ENCODE data around the gene PRR14L.

Gene PRR14L

DNA sequence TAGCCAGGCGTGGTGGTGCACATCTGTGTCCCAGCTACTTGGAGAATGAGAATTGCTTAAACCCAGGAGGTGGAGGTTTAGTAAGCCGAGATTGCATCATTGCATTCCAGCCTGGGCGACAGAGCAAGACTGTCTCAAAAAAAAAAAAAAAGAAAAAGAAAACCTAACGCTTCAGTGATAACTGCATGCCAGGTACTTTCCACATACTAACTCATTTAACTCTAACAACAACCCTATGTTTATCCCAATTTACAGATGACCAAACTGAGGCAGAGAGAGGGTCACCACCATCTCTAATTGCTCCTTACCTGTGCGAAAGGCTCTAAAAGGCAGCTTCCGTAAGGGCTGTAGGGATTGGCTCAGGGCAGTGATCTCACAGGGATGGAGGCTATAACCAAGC lies 99.5 kb downstream of the PRR14L start:
- Histone ChIP-seq H3K4me2 (ENCODE audit: low read depth, low read length, poor library complexity, severe bottlenecking) (no peak overlapping the region), H3K79me2 (ENCODE audit: insufficient read depth, low read length) (peaks cover 31% of the 10 kb centered on the region; the same call in 1 of the 2 replicates), H3K4me1 (ENCODE audit: insufficient read depth, low read length, poor library complexity, severe bottlenecking) (no peaks in the 10 kb centered on the region), H3K9me3 (ENCODE audit: insufficient read depth, low read depth, low read length) (no peaks in the 10 kb centered on the region), H3K4me3 (ENCODE audit: low read length, poor library complexity, severe bottlenecking) (no peak overlapping the region), H3K36me3 (ENCODE audit: insufficient read depth, low read length) (peaks cover 31% of the 10 kb centered on the region; the same call in 1 of the 2 replicates), H3K9ac (ENCODE audit: low read depth, low read length, poor library complexity, severe bottlenecking) (no peak overlapping the region), H2AFZ (ENCODE audit: low read length) (no peak overlapping the region), H3F3A (ENCODE audit: low read depth) (no peaks in the 10 kb centered on the region), H4K20me1 (ENCODE audit: insufficient read depth, low read length, poor library complexity, severe bottlenecking) (no peaks in the 10 kb centered on the region), H3K27me3 (ENCODE audit: insufficient read depth, low read length, poor library complexity, severe bottlenecking) (no peaks in the 10 kb centered on the region), H3K9me2 (replicated peaks; ENCODE audit: low read depth, low read length) (no peaks in the 10 kb centered on the region)
- no peak for TF ChIP-seq EZH2phosphoT487 (IDR thresholded peaks at IDR 0.05; ENCODE audit: borderline replicate concordance)
- no peak for TF ChIP-seq CTCF (conservative IDR thresholded peaks at IDR 0.05; ENCODE audit: low read length)

DNA sequence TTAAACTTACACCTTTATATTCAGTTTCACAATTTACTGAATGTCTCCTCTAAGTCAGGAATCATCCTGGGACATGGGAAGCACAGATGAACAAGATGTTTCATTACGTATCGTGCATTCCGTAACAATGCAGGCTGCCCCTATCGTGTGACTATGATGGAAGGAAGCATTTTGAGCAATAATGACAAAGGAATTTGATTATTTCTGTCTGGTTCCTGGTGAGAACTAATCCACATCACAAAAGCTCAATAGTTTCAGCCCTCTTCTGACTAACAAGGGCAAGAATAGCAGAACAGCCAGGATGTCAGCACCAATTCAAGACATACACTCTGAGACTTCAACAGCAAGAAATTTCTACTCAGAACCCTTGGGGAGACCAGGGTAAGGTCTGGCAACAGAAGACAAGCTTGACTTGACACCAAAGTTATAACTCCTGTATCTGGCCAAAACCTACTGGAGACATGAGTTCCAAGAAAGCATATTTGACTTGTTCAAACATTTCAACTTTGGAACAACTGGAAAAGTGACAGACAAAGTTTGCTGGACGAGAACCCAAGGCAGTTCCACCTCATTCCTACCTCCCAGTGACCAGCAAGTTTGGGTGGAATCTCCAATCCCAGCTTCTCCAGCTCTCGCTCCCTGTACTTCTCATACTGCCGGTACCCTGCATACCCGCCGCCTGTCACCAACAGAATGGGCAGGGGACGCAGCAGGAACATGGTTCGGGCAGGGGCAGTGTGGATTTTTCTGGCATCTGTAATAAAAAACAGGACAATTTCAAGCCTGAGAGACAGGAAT lies 102.2 kb downstream of the PRR14L start:
- H3K4me1 ChIP-seq (ENCODE audit: insufficient read depth, low read length, poor library complexity, severe bottlenecking), result no peaks in the 10 kb centered on the region
- H3K9me3 ChIP-seq (ENCODE audit: insufficient read depth, low read depth, low read length), result no peaks in the 10 kb centered on the region
- H4K20me1 ChIP-seq (ENCODE audit: insufficient read depth, low read length, poor library complexity, severe bottlenecking), result no peaks in the 10 kb centered on the region
- H3F3A ChIP-seq (ENCODE audit: low read depth), result no peaks in the 10 kb centered on the region
- H3K27me3 ChIP-seq (ENCODE audit: insufficient read depth, low read length, poor library complexity, severe bottlenecking), result no peaks in the 10 kb centered on the region
- H3K9ac ChIP-seq (ENCODE audit: low read depth, low read length, poor library complexity, severe bottlenecking), result no peak overlapping the region
- H3K36me3 ChIP-seq (ENCODE audit: insufficient read depth, low read length), result peaks cover 31% of the 10 kb centered on the region; the same call in 1 of the 2 replicates
- no peaks in the 10 kb centered on the region for H3K9me2 ChIP-seq (replicated peaks; ENCODE audit: low read depth, low read length)
- H3K4me2 ChIP-seq (ENCODE audit: low read depth, low read length, poor library complexity, severe bottlenecking), result no peak overlapping the region
- H3K79me2 ChIP-seq (ENCODE audit: insufficient read depth, low read length), result peaks cover 12% of the 10 kb centered on the region; the same call in 1 of the 2 replicates
- TF ChIP-seq EZH2phosphoT487 (IDR thresholded peaks at IDR 0.05; ENCODE audit: borderline replicate concordance) (no peak), CTCF (conservative IDR thresholded peaks at IDR 0.05; ENCODE audit: low read length) (no peak)
- H3K4me3 ChIP-seq (ENCODE audit: low read length, poor library complexity, severe bottlenecking), result no peak overlapping the region
- H2AFZ ChIP-seq (ENCODE audit: low read length), result no peak overlapping the region

GRCh38 chr22:31647066-31647465 lies 102.9 kb downstream of the PRR14L start:
- Histone ChIP-seq H3K4me1 (ENCODE audit: insufficient read depth, low read length, poor library complexity, severe bottlenecking) (no peaks in the 10 kb centered on the region), H3K4me2 (ENCODE audit: low read depth, low read length, poor library complexity, severe bottlenecking) (no peak overlapping the region), H3K9ac (ENCODE audit: low read depth, low read length, poor library complexity, severe bottlenecking) (no peak overlapping the region)

More at GRCh38 chr22:31647066-31647465, 102.9 kb downstream of the PRR14L start:
- Histone ChIP-seq H2AFZ (ENCODE audit: low read length) (no peak overlapping the region), H4K20me1 (ENCODE audit: insufficient read depth, low read length, poor library complexity, severe bottlenecking) (no peaks in the 10 kb centered on the region), H3K36me3 (ENCODE audit: insufficient read depth, low read length) (peaks cover 31% of the 10 kb centered on the region; the same call in 1 of the 2 replicates), H3K27me3 (ENCODE audit: insufficient read depth, low read length, poor library complexity, severe bottlenecking) (no peaks in the 10 kb centered on the region), H3K79me2 (ENCODE audit: insufficient read depth, low read length) (peaks cover 12% of the 10 kb centered on the region; the same call in 1 of the 2 replicates), H3F3A (ENCODE audit: low read depth) (no peaks in the 10 kb centered on the region), H3K9me3 (ENCODE audit: insufficient read depth, low read depth, low read length) (no peaks in the 10 kb centered on the region), H3K4me3 (ENCODE audit: low read length, poor library complexity, severe bottlenecking) (no peak overlapping the region), H3K9me2 (replicated peaks; ENCODE audit: low read depth, low read length) (no peaks in the 10 kb centered on the region)
- TF ChIP-seq CTCF (conservative IDR thresholded peaks at IDR 0.05; ENCODE audit: low read length) (no peak), EZH2phosphoT487 (IDR thresholded peaks at IDR 0.05; ENCODE audit: borderline replicate concordance) (no peak)

Data from Loucy (cell line).